Upper lobe of right lung (tissue), 1 donor: ENCODE results near the gene SERPINB7. TPM values are rescaled to one million over a fixed set of nuclear protein-coding genes. Genes with fewer than 3 reads are reported as not detected.

Source experiments
- ATAC-seq: fragments of 200-7000 bp; cut with Tn5 transposase; one replicate; pipeline ENCODE4 v1.9.1; 2020; ENCODE audit warnings: mild to moderate bottlenecking, moderate library complexity
- DNase-seq: peaks from one replicate; pipeline ENCODE4 v3.0.0-alpha.2; 2020
- H3K27ac ChIP-seq: fragments of 200-600 bp; one replicate; pipeline ENCODE4 v1.8.0; 2022
- H3K27me3 ChIP-seq: fragments of 200-600 bp; one replicate; pipeline ENCODE4 v1.8.0; 2022; ENCODE audit warnings: mild to moderate bottlenecking
- H3K36me3 ChIP-seq: fragments of 200-600 bp; one replicate; pipeline ENCODE4 v1.8.0; 2022
- H3K4me1 ChIP-seq: fragments of 200-600 bp; one replicate; pipeline ENCODE4 v1.8.0; 2022
- H3K4me3 ChIP-seq: fragments of 200-600 bp; one replicate; pipeline ENCODE4 v1.8.0; 2022; ENCODE audit warnings: mild to moderate bottlenecking
- H3K9me3 ChIP-seq: fragments of 200-600 bp; one replicate; pipeline ENCODE4 v1.8.0; 2022
- intact Hi-C: fragments of 100-400 bp; cut with DNase I; formaldehyde crosslinking; loops from one replicate; pipeline ENCODE4 v1.11.0; 2022
- total RNA-seq: library from RNA; stranded (reverse); fragmentation: NEBNext Ultra II Directional; extraction: Animal tissue kit (Norgen Biotek cat#: 25700); gene quantifications from one replicate; pipeline ENCODE4 v1.2.1, GENCODE V29; 2021
- TF ChIP-seq, protein P1 (sequence below): fragments of 200-600 bp; IDR thresholded peaks from one replicate; pipeline ENCODE4 v1.8.0; 2022; ENCODE audit warnings: antibody characterized with exemption
- donor health status: DM: no; HTN: yes; CAD: no; lungs with severe emphysema.

Gene SERPINB7
- total RNA-seq, 1 donor from 2014 or later: 0.29 TPM

DNA sequence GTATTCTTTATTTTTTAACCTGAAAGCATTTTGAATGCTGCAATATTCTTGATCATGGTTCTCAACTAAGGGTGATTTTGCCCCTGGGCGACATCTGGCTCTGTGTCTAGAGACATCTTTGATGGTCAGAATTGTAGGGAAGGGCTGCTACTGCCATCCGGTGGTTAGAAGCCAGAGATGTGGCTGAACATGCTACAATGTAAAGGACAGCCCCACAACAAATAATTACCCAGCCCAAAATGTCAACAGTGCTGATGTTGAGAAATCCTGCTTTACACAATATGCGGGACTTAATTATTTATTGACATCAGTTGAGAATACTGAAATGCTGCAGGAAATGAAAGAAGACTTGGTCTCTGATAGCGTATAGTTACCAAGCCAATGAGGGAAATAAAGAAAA is 74.8 kb downstream of the SERPINB7 start:
- H3K4me3 ChIP-seq: no peak overlapping the region
- TF ChIP-seq, protein P1, sequence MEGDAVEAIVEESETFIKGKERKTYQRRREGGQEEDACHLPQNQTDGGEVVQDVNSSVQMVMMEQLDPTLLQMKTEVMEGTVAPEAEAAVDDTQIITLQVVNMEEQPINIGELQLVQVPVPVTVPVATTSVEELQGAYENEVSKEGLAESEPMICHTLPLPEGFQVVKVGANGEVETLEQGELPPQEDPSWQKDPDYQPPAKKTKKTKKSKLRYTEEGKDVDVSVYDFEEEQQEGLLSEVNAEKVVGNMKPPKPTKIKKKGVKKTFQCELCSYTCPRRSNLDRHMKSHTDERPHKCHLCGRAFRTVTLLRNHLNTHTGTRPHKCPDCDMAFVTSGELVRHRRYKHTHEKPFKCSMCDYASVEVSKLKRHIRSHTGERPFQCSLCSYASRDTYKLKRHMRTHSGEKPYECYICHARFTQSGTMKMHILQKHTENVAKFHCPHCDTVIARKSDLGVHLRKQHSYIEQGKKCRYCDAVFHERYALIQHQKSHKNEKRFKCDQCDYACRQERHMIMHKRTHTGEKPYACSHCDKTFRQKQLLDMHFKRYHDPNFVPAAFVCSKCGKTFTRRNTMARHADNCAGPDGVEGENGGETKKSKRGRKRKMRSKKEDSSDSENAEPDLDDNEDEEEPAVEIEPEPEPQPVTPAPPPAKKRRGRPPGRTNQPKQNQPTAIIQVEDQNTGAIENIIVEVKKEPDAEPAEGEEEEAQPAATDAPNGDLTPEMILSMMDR: peak; percentile 18
- ATAC-seq (peak; percentile 70), DNase-seq (no peak)
- no peaks in the 10 kb centered on the region for H3K27me3 ChIP-seq
- intact Hi-C loops: no loop called here
- no peaks in the 10 kb centered on the region for H3K36me3 ChIP-seq
- no peaks in the 10 kb centered on the region for H3K9me3 ChIP-seq
- no peak overlapping the region for H3K27ac ChIP-seq
- no peaks in the 10 kb centered on the region for H3K4me1 ChIP-seq

DNA sequence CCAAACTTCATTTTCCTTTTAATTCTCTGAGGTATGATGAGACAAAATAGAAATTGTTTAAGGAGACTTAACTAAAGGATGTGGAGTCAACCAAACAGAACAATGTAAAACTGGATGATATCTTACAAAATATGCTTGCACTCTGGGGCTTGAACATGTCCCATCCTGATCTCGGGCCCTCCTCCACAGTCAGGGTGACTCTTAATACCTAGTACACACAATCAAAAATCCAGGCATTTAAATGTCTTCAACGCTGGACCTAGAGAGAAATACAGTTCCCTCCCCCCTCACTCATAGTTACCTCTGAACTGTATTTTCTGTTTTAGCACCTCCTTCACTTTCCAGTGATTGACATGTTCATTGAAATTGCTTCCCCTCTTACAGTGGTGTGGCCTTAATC is 75.4 kb downstream of the SERPINB7 start:
- intact Hi-C loops: no loop called here
- ATAC-seq (no peak), DNase-seq (no peak)
- no peaks in the 10 kb centered on the region for H3K27me3 ChIP-seq
- H3K27ac ChIP-seq: no peak overlapping the region
- H3K4me3 ChIP-seq: no peak overlapping the region
- TF ChIP-seq, protein P1: no peak
- no peaks in the 10 kb centered on the region for H3K36me3 ChIP-seq
- no peaks in the 10 kb centered on the region for H3K9me3 ChIP-seq
- H3K4me1 ChIP-seq: no peaks in the 10 kb centered on the region

Other genes starting within 250 kb of the SERPINB7 start
- gene SERPINB12, start 233.0 kb upstream of the SERPINB7 start, total RNA-seq: not detected
- not detected for gene SERPINB13, start 188.1 kb upstream of the SERPINB7 start, total RNA-seq
- not detected for gene SERPINB4, start 131.2 kb upstream of the SERPINB7 start, total RNA-seq
- not detected for gene SERPINB3, start 113.5 kb upstream of the SERPINB7 start, total RNA-seq
- gene SERPINB11, start 72.5 kb upstream of the SERPINB7 start, total RNA-seq: not detected
- 0.38 TPM for gene SERPINB2, start 112.3 kb downstream of the SERPINB7 start, total RNA-seq
- gene SERPINB10, start 132.5 kb downstream of the SERPINB7 start, total RNA-seq: not detected
- gene HMSD, start 173.9 kb downstream of the SERPINB7 start, total RNA-seq: 2.1 TPM
- 24.6 TPM for gene SERPINB8, start 194.7 kb downstream of the SERPINB7 start, total RNA-seq